IMR-90 (cell line): ENCODE results near the gene PASD1. TPM values are rescaled to one million over a fixed set of nuclear protein-coding genes. Genes with fewer than 3 reads are reported as not detected.
"Not testable (repeated sequence)": the region's sequence is repeated elsewhere in the genome, so short reads cannot be mapped to it uniquely, and the experiment has no call there.

ENCODE experiments used
- ATAC-seq: fragments of 200-7000 bp; cut with Tn5 transposase; 2 replicates; pipeline ENCODE4 v1.9.1; 2020; ENCODE audit warnings: low read depth, mild to moderate bottlenecking, moderate library complexity
- BruUV-seq: library from RNA; stranded (reverse); fragments of 400-500 nt; replicated peaks from 2 replicates; lab custom pipeline; 2021; lab: Mats Ljungman, UMichigan
- CTCF ChIA-PET: fragments of 300-600 bp; formaldehyde crosslinking; extraction: SDS; loops from one replicate; lab custom pipeline; 2021; ENCODE audit warnings: antibody characterized with exemption; lab: Yijun Ruan, JAX
- POLR2A ChIA-PET: fragments of 300-600 bp; sonication (Branson Sonifier 250); formaldehyde crosslinking; loops from one replicate; lab custom pipeline; 2022; ENCODE audit warnings: antibody characterized with exemption; ENCODE audit not compliant: unreplicated experiment; lab: Charles Lee
- DNase-seq: peaks from one replicate; pipeline ENCODE4 v3.0.0; 2013
- H2AFZ ChIP-seq: replicated peaks from 2 replicates; pipeline ENCODE3; 2013; ENCODE audit warnings: low read length, mild to moderate bottlenecking; ENCODE audit not compliant: poor library complexity
- H2AK5ac ChIP-seq: 2 replicates; pipeline ENCODE4 v1.6.1; 2013; ENCODE audit warnings: low read depth, low read length, inconsistent platforms
- H2AK9ac ChIP-seq: replicated peaks from 2 replicates; pipeline ENCODE3; 2013; ENCODE audit warnings: mild to moderate bottlenecking, low read depth, low read length, moderate library complexity; ENCODE audit not compliant: poor library complexity
- H2BK120ac ChIP-seq: 2 replicates; pipeline ENCODE4 v1.6.1; 2013; ENCODE audit warnings: low read depth, low read length, inconsistent platforms
- H2BK15ac ChIP-seq: 3 replicates; pipeline ENCODE4 v1.6.1; 2013; ENCODE audit warnings: low read depth, low read length, inconsistent platforms
- H2BK20ac ChIP-seq: 2 replicates; pipeline ENCODE4 v1.6.1; 2013; ENCODE audit warnings: low read depth, mild to moderate bottlenecking, inconsistent platforms, low read length, moderate library complexity
- H2BK5ac ChIP-seq: 2 replicates; pipeline ENCODE4 v1.6.1; 2013; ENCODE audit warnings: mild to moderate bottlenecking, low read depth, low read length, inconsistent platforms; ENCODE audit not compliant: poor library complexity, severe bottlenecking
- H3K14ac ChIP-seq: replicated peaks from 2 replicates; pipeline ENCODE4 v1.6.1; 2013; ENCODE audit warnings: low read depth, low read length, inconsistent platforms
- H3K18ac ChIP-seq: 2 replicates; pipeline ENCODE4 v1.6.1; 2013; ENCODE audit warnings: low read depth, low read length, control low read depth
- H3K23ac ChIP-seq: 2 replicates; pipeline ENCODE4 v1.6.1; 2013; ENCODE audit warnings: low read depth, low read length, inconsistent platforms
- H3K27ac ChIP-seq: 2 replicates; pipeline ENCODE4 v1.5.1; 2013; ENCODE audit warnings: mild to moderate bottlenecking, control low read depth, low read length; ENCODE audit not compliant: insufficient read depth
- H3K27me3 ChIP-seq: 2 replicates; pipeline ENCODE4 v1.6.1; 2013; ENCODE audit warnings: low read length; ENCODE audit not compliant: control insufficient read depth, insufficient read depth
- H3K36me3 ChIP-seq: 2 replicates; pipeline ENCODE4 v1.6.1; 2013; ENCODE audit warnings: low read length, mixed read lengths; ENCODE audit not compliant: control insufficient read depth, insufficient read depth
- H3K4ac ChIP-seq: 2 replicates; pipeline ENCODE4 v1.6.1; 2013; ENCODE audit warnings: low read depth, low read length, inconsistent platforms
- H3K4me1 ChIP-seq: 2 replicates; pipeline ENCODE4 v1.6.1; 2013; ENCODE audit warnings: low read length, mixed read lengths; ENCODE audit not compliant: control insufficient read depth, insufficient read depth
- H3K4me2 ChIP-seq: 2 replicates; pipeline ENCODE4 v1.6.1; 2013; ENCODE audit warnings: low read depth, mild to moderate bottlenecking, control low read depth, low read length, moderate library complexity
- H3K4me3 ChIP-seq: 2 replicates; pipeline ENCODE4 v1.5.1; 2013; ENCODE audit warnings: low read depth, mild to moderate bottlenecking, control low read depth, low read length, moderate library complexity; ENCODE audit not compliant: insufficient read depth
- H3K56ac ChIP-seq: 2 replicates; pipeline ENCODE4 v1.6.1; 2013; ENCODE audit warnings: low read length, inconsistent platforms; ENCODE audit not compliant: insufficient read depth; ENCODE audit errors: extremely low read depth
- H3K79me1 ChIP-seq, 2 experiments: 2 replicates each; pipeline ENCODE4 v1.6.1; 2013; ENCODE audit warnings: low read length in 2 of 2, inconsistent platforms in 1 of 2, low read depth in 1 of 2
- H3K9ac ChIP-seq: 2 replicates; pipeline ENCODE4 v1.6.1; 2013; ENCODE audit warnings: low read depth, low read length, control low read depth
- H3K9me1 ChIP-seq: 2 replicates; pipeline ENCODE4 v1.6.1; 2013; ENCODE audit warnings: low read length, inconsistent platforms; ENCODE audit not compliant: insufficient read depth
- H3K9me3 ChIP-seq: 2 replicates; pipeline ENCODE4 v1.6.1; 2013; ENCODE audit warnings: low read length; ENCODE audit not compliant: control insufficient read depth, insufficient read depth
- H4K20me1 ChIP-seq: 2 replicates; pipeline ENCODE4 v1.6.1; 2013; ENCODE audit warnings: low read length, inconsistent platforms; ENCODE audit not compliant: insufficient read depth
- H4K5ac ChIP-seq: 2 replicates; pipeline ENCODE4 v1.6.1; 2013; ENCODE audit warnings: mild to moderate bottlenecking, low read depth, low read length, control low read depth
- H4K8ac ChIP-seq, 2 experiments: 2 replicates each; pipeline ENCODE4 v1.6.1; 2013; ENCODE audit warnings: low read depth in 2 of 2, low read length in 2 of 2, control low read depth in 1 of 2, inconsistent platforms in 1 of 2
- H4K91ac ChIP-seq: 2 replicates; pipeline ENCODE4 v1.6.1; 2013; ENCODE audit warnings: low read depth, low read length, inconsistent platforms; ENCODE audit not compliant: insufficient read depth
- WGBS, 2 experiments: methylation state at CpG; one replicate each; pipeline versions ENCODE4 v1.1.5 to v1.1.7; 2013; ENCODE audit warnings: missing lambda C conversion rate in 2 of 2; ENCODE audit not compliant: insufficient read length in 1 of 2; ENCODE audit errors: extremely low coverage in 2 of 2; 5-methylcytosine and 5-hydroxymethylcytosine counted together
- dilution Hi-C: fragments of 300-500 bp; cut with HindIII; formaldehyde crosslinking; loops from one replicate; pipeline ENCODE4 v1.14.3; 2018; ENCODE audit warnings: low sequenced_read_pairs; ENCODE audit not compliant: unreplicated experiment
- in situ Hi-C: fragments of 300-500 bp; cut with MboI; formaldehyde crosslinking; loops from 3 replicates; pipeline ENCODE4 v1.14.3; 2019; ENCODE audit warnings: low sequenced_read_pairs, inconsistent platforms, mixed read lengths
- intact Hi-C: fragments of 100-400 bp; cut with micrococcal nuclease; formaldehyde crosslinking; loops from 2 replicates; pipeline ENCODE4 v1.10.0; 2022
- polyA plus RNA-seq, 3 experiments: library from polyadenylated mRNA; depleted of rRNA; stranded (reverse); fragments of >200 nt; gene quantifications; 2 replicates each; pipeline ENCODE4 v1.2.3, GENCODE V29; 2012; ENCODE audit warnings: low replicate concordance in 1 of 3
- total RNA-seq: library from RNA; depleted of rRNA; stranded (reverse); fragments of >200 nt; gene quantifications from 2 replicates; pipeline ENCODE4 v1.2.3, GENCODE V29; 2012

Gene PASD1
- total and polyA plus RNA-seq, 2 of the 4 experiments (the other 2 are of a cell fraction) = not detected

DNA sequence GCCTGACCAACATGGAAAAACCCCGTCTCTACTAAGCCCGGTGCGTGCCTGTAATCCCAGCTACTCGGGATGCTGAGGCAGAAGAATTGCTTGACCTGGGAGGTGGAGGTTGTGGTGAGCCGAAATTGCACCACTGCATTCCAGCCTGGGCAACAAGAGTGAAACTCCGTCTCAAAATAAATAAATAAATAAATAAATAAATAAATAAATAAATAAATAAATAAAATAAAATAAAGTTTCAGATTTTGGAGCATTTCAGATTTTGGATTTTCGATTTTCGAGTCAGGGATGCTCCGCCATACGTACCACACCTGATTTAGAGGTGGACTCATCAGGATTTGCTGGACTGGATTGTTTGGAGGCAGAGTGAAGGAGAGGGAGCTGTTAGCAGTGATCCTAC is 3.4 kb downstream of the PASD1 start:
- H3K4ac ChIP-seq, H3K14ac ChIP-seq, H2BK120ac ChIP-seq, H3K4me2 ChIP-seq, dilution Hi-C loops, H3K79me1 ChIP-seq, ATAC-seq, H2AK5ac ChIP-seq, H3K18ac ChIP-seq, H3K56ac ChIP-seq, H2BK15ac ChIP-seq, H4K8ac ChIP-seq, H2AK9ac ChIP-seq, H4K91ac ChIP-seq, CTCF ChIA-PET, H4K5ac ChIP-seq, H3K36me3 ChIP-seq, H3K27ac ChIP-seq, H2BK5ac ChIP-seq, BruUV-seq, H3K4me3 ChIP-seq, intact Hi-C loops, H3K4me1 ChIP-seq, H2BK20ac ChIP-seq, POLR2A ChIA-PET, H2AFZ ChIP-seq, H3K23ac ChIP-seq, DNase-seq, in situ Hi-C loops, H3K27me3 ChIP-seq, H3K9ac ChIP-seq, H3K9me1 ChIP-seq, H4K20me1 ChIP-seq: not testable (repeated sequence)
- no CpG with 5 or more reads among the region's 10 CpGs for WGBS, 2 experiments
- H3K9me3 ChIP-seq = peaks cover 16% of the 10 kb centered on the region; the same call in 1 of the 2 replicates
